HEK293 (cell line): ENCODE results near the gene DCLK1.

Experiments
- CTCF ChIA-PET: fragments of 350-600 bp; formaldehyde crosslinking; extraction: SDS; loops from one replicate; lab custom pipeline; 2021; ENCODE audit warnings: antibody characterized with exemption; lab: Yijun Ruan, JAX
- POLR2A ChIA-PET: fragments of 300-600 bp; formaldehyde crosslinking; extraction: SDS; loops from one replicate; lab custom pipeline; 2020; ENCODE audit warnings: antibody characterized with exemption, inconsistent platforms; lab: Yijun Ruan, JAX
- H3K27ac ChIP-seq: fragments of 200-500 bp; sonication (Bioruptor generic); 2 replicates; pipeline ENCODE4 v1.5.1; 2014; ENCODE audit warnings: low read depth, low read length, control low read depth, inconsistent platforms; ENCODE audit errors: extremely low read depth
- H3K36me3 ChIP-seq, 2 experiments: fragments of 200-500 bp in 1 of 2; sonication (Bioruptor generic) in 1 of 2; 1 replicate in 1 of 2; 2 replicates in 1 of 2; pipeline ENCODE4 v1.5.1; 2014 to 2017; ENCODE audit warnings: inconsistent platforms in 2 of 2, low read length in 2 of 2; ENCODE audit not compliant: control insufficient read depth in 2 of 2, insufficient read depth in 1 of 2
- H3K4me1 ChIP-seq: fragments of 200-500 bp; sonication (Bioruptor generic); 2 replicates; pipeline ENCODE4 v1.5.1; 2014; ENCODE audit warnings: mild to moderate bottlenecking, low read length, inconsistent platforms; ENCODE audit not compliant: control insufficient read depth, insufficient read depth
- H3K4me3 ChIP-seq: 2 replicates; pipeline ENCODE4 v1.5.1; 2011; ENCODE audit warnings: low read depth, mild to moderate bottlenecking, control low read depth, low read length, moderate library complexity
- H3K9me3 ChIP-seq: fragments of 200-500 bp; sonication (Bioruptor generic); 2 replicates; pipeline ENCODE4 v1.5.1; 2014; ENCODE audit warnings: low read depth, low read length, inconsistent platforms; ENCODE audit not compliant: control insufficient read depth, insufficient read depth
- FEZF1 ChIP-seq: fragments of 450-650 bp; formaldehyde crosslinking; IDR thresholded peaks from 2 replicates; pipeline ENCODE4 v1.5.1; 2016; ENCODE audit warnings: missing biosample characterization, missing genetic modification characterization
- GFI1B ChIP-seq: fragments of 450-650 bp; formaldehyde crosslinking; IDR thresholded peaks from 2 replicates; pipeline ENCODE4 v1.5.1; 2016; ENCODE audit warnings: missing biosample characterization, missing genetic modification characterization
- MEIS1 ChIP-seq: sonication (generic); formaldehyde crosslinking; IDR thresholded peaks from 2 replicates; pipeline ENCODE4 v1.8.1; 2022; ENCODE audit warnings: missing genetic modification reagents, mild to moderate bottlenecking, borderline replicate concordance
- OSR2 ChIP-seq: fragments of 450-650 bp; formaldehyde crosslinking; IDR thresholded peaks from 2 replicates; pipeline ENCODE4 v1.5.1; 2016; ENCODE audit warnings: missing biosample characterization, missing genetic modification characterization
- ZBTB48 ChIP-seq: fragments of 450-650 bp; formaldehyde crosslinking; IDR thresholded peaks from 2 replicates; pipeline ENCODE4 v1.5.1; 2016; ENCODE audit warnings: missing biosample characterization, missing genetic modification characterization
- ZFP69B ChIP-seq: fragments of 450-650 bp; formaldehyde crosslinking; IDR thresholded peaks from 2 replicates; pipeline ENCODE4 v1.5.1; 2016; ENCODE audit warnings: missing biosample characterization, missing genetic modification characterization
- ZNF133 ChIP-seq: fragments of 450-650 bp; formaldehyde crosslinking; IDR thresholded peaks from 2 replicates; pipeline ENCODE4 v1.5.1; 2016; ENCODE audit warnings: missing biosample characterization, missing genetic modification characterization
- ZNF223 ChIP-seq: fragments of 450-650 bp; formaldehyde crosslinking; IDR thresholded peaks from 2 replicates; pipeline ENCODE4 v1.5.1; 2016; ENCODE audit warnings: missing biosample characterization, missing genetic modification characterization
- ZNF239 ChIP-seq: fragments of 450-650 bp; formaldehyde crosslinking; IDR thresholded peaks from 2 replicates; pipeline ENCODE4 v1.5.1; 2016; ENCODE audit warnings: missing biosample characterization, missing genetic modification characterization
- ZNF302 ChIP-seq: fragments of 450-650 bp; formaldehyde crosslinking; IDR thresholded peaks from 2 replicates; pipeline ENCODE4 v1.5.1; 2016; ENCODE audit warnings: missing biosample characterization, missing genetic modification characterization, low read depth
- ZNF335 ChIP-seq: fragments of 450-650 bp; formaldehyde crosslinking; conservative IDR thresholded peaks from 2 replicates; pipeline ENCODE4 v1.5.1; 2016; ENCODE audit warnings: missing biosample characterization, missing genetic modification characterization
- ZNF366 ChIP-seq: fragments of 450-650 bp; formaldehyde crosslinking; conservative IDR thresholded peaks from 2 replicates; pipeline ENCODE4 v1.5.1; 2016; ENCODE audit warnings: missing biosample characterization, missing genetic modification characterization
- ZNF37A ChIP-seq: fragments of 450-650 bp; IDR thresholded peaks from 2 replicates; pipeline ENCODE4 v1.5.1; 2018; ENCODE audit warnings: missing biosample characterization, missing genetic modification characterization
- ZNF501 ChIP-seq: fragments of 450-650 bp; formaldehyde crosslinking; IDR thresholded peaks from 2 replicates; pipeline ENCODE4 v1.5.1; 2016; ENCODE audit warnings: missing biosample characterization, missing genetic modification characterization
- ZNF521 ChIP-seq: fragments of 450-650 bp; formaldehyde crosslinking; IDR thresholded peaks from 2 replicates; pipeline ENCODE4 v1.5.1; 2017; ENCODE audit warnings: missing biosample characterization, mild to moderate bottlenecking, missing genetic modification characterization
- ZNF529 ChIP-seq: fragments of 450-650 bp; formaldehyde crosslinking; IDR thresholded peaks from 2 replicates; pipeline ENCODE4 v1.5.1; 2017; ENCODE audit warnings: missing genetic modification characterization, missing biosample characterization; ENCODE audit not compliant: insufficient replicate concordance
- ZNF621 ChIP-seq: fragments of 450-650 bp; formaldehyde crosslinking; IDR thresholded peaks from 2 replicates; pipeline ENCODE4 v1.5.1; 2017; ENCODE audit warnings: missing biosample characterization, missing genetic modification characterization
- ZNF670 ChIP-seq: fragments of 450-650 bp; formaldehyde crosslinking; IDR thresholded peaks from 2 replicates; pipeline ENCODE4 v1.5.1; 2016; ENCODE audit warnings: missing biosample characterization, missing genetic modification characterization, low read depth
- ZNF707 ChIP-seq: fragments of 450-650 bp; formaldehyde crosslinking; IDR thresholded peaks from 2 replicates; pipeline ENCODE4 v1.5.1; 2016; ENCODE audit warnings: missing biosample characterization, missing genetic modification characterization
- ZNF830 ChIP-seq: fragments of 450-650 bp; IDR thresholded peaks from 2 replicates; pipeline ENCODE4 v1.5.0; 2018; ENCODE audit warnings: missing biosample characterization, missing genetic modification characterization, low read depth, mild to moderate bottlenecking, moderate library complexity
- ZNF843 ChIP-seq: fragments of 450-650 bp; formaldehyde crosslinking; IDR thresholded peaks from 2 replicates; pipeline ENCODE4 v1.5.1; 2016; ENCODE audit warnings: missing biosample characterization, missing genetic modification characterization
- ZSCAN30 ChIP-seq: fragments of 450-650 bp; IDR thresholded peaks from 2 replicates; pipeline ENCODE4 v1.5.1; 2018; ENCODE audit warnings: missing biosample characterization, mild to moderate bottlenecking, missing genetic modification characterization, moderate library complexity
- TF ChIP-seq, protein P1 (sequence below): fragments of 450-650 bp; formaldehyde crosslinking; IDR thresholded peaks from 2 replicates; pipeline ENCODE4 v1.5.1; 2017; ENCODE audit warnings: missing biosample characterization, missing genetic modification characterization
- TF ChIP-seq, protein P2 (sequence below): fragments of 450-650 bp; IDR thresholded peaks from 2 replicates; pipeline ENCODE4 v1.5.1; 2018; ENCODE audit warnings: missing biosample characterization, missing genetic modification characterization
- TF ChIP-seq, protein P3 (sequence below): fragments of 450-650 bp; formaldehyde crosslinking; IDR thresholded peaks from 2 replicates; pipeline ENCODE4 v1.5.1; 2016; ENCODE audit warnings: missing biosample characterization, missing genetic modification characterization
- TF ChIP-seq, protein P4 (sequence below): fragments of 450-650 bp; formaldehyde crosslinking; conservative IDR thresholded peaks from 2 replicates; pipeline ENCODE4 v1.5.1; 2016; ENCODE audit warnings: low read depth, missing biosample characterization, missing genetic modification characterization

Gene DCLK1

DNA sequence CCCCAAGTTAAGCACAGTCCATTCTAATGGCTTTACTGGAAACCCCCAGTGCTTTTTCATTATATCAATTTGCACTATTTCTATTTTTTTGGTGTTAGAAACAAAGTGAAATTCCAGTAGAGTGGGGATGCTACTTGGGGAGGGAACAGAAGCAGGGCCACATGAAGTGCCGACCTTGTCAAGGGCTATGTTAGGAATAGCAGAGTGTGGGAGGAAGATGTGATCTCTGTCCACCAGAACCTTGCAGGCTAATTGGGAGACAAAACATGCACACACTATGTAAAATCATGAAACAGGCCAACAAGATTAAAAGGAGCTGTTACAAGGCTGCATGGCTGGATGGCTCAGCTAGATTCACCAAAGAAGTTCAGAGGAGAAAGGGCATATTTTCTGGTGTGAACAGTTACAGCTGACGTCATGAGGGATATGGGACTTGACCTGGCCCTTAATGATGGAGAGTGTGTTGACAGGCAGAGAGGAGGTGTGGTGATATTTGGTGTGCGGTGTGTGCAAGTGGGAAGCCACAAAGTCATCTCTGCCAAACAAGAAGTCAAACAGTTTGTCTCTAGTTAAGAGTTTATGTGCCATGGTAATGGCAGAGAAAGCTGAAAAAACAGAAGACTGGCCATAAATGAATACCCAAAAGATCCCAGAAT is 336.3 kb downstream of the DCLK1 start:
- TF ChIP-seq, protein P1, sequence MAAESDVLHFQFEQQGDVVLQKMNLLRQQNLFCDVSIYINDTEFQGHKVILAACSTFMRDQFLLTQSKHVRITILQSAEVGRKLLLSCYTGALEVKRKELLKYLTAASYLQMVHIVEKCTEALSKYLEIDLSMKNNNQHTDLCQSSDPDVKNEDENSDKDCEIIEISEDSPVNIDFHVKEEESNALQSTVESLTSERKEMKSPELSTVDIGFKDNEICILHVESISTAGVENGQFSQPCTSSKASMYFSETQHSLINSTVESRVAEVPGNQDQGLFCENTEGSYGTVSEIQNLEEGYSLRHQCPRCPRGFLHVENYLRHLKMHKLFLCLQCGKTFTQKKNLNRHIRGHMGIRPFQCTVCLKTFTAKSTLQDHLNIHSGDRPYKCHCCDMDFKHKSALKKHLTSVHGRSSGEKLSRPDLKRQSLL (tag by site-specific recombination), result no peak
- no peak for TF ChIP-seq ZNF239 (tag by site-specific recombination)
- TF ChIP-seq ZNF223 (tag by site-specific recombination), result no peak
- no peak for TF ChIP-seq ZNF621 (tag by site-specific recombination)
- TF ChIP-seq, protein P2, sequence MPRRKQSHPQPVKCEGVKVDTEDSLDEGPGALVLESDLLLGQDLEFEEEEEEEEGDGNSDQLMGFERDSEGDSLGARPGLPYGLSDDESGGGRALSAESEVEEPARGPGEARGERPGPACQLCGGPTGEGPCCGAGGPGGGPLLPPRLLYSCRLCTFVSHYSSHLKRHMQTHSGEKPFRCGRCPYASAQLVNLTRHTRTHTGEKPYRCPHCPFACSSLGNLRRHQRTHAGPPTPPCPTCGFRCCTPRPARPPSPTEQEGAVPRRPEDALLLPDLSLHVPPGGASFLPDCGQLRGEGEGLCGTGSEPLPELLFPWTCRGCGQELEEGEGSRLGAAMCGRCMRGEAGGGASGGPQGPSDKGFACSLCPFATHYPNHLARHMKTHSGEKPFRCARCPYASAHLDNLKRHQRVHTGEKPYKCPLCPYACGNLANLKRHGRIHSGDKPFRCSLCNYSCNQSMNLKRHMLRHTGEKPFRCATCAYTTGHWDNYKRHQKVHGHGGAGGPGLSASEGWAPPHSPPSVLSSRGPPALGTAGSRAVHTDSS (tag by site-specific recombination), result no peak
- TF ChIP-seq MEIS1, result no peak
- no peak for TF ChIP-seq ZNF335 (tag by site-specific recombination)
- no peak for TF ChIP-seq ZNF707 (tag by site-specific recombination)
- no peak for TF ChIP-seq ZBTB48 (tag by site-specific recombination)
- TF ChIP-seq ZNF843 (tag by site-specific recombination), result no peak
- TF ChIP-seq ZNF37A (tag by site-specific recombination), result no peak
- TF ChIP-seq ZNF529, result no peak
- TF ChIP-seq, all 188 proteins: peak for 0
- Histone ChIP-seq H3K36me3 (no peaks in the 10 kb centered on the region), H3K4me1 (no peaks in the 10 kb centered on the region), H3K27ac (no peak overlapping the region), H3K9me3 (no peaks in the 10 kb centered on the region), H3K4me3 (no peak overlapping the region)
- POLR2A ChIA-PET, result no interaction called here
- CTCF ChIA-PET, result interaction anchor here (0.7 kb wide), 1 partner anchor 113 kb away, joined by 3 read pairs; no protein-coding TSS in a partner anchor

DNA sequence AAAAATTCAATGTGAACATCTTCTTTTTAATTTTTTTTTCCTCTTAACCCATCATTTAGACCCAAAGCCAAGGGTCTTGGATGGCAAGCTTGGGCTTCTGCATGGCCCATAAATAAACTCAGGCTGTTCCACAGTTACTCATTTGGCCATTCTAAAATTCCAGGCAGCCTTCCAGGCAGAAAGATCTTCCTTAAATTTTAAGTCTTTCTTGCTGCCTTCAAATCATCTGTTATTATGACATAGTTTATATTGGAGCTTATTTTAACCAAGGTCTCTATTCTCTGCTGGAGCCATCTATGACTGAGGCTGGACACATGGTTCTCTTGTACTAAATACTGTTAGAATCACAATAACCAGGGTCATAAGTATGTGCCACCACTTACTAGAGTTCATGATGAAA is 337.4 kb downstream of the DCLK1 start:
- Histone ChIP-seq H3K9me3 (no peaks in the 10 kb centered on the region), H3K27ac (no peak overlapping the region), H3K36me3 (no peaks in the 10 kb centered on the region), H3K4me3 (no peak overlapping the region), H3K4me1 (no peaks in the 10 kb centered on the region)
- ChIA-PET CTCF (interaction anchor here (0.7 kb wide), 1 partner anchor 71 kb away, joined by 3 read pairs; no protein-coding TSS in a partner anchor), POLR2A (no interaction called here)
- TF ChIP-seq ZNF670 (tag by site-specific recombination) (no peak), FEZF1 (tag by site-specific recombination) (no peak), ZFP69B (no peak), OSR2 (tag by site-specific recombination) (no peak), ZNF529 (no peak), ZNF335 (tag by site-specific recombination) (no peak), ZNF830 (tag by site-specific recombination) (no peak), ZNF302 (tag by site-specific recombination) (no peak), ZNF133 (tag by site-specific recombination) (no peak), ZSCAN30 (tag by site-specific recombination) (no peak), ZNF843 (tag by site-specific recombination) (no peak), ZNF366 (no peak), ZNF501 (tag by site-specific recombination) (no peak), GFI1B (tag by site-specific recombination) (no peak), ZNF521 (tag by site-specific recombination) (no peak)
- TF ChIP-seq, protein P3, sequence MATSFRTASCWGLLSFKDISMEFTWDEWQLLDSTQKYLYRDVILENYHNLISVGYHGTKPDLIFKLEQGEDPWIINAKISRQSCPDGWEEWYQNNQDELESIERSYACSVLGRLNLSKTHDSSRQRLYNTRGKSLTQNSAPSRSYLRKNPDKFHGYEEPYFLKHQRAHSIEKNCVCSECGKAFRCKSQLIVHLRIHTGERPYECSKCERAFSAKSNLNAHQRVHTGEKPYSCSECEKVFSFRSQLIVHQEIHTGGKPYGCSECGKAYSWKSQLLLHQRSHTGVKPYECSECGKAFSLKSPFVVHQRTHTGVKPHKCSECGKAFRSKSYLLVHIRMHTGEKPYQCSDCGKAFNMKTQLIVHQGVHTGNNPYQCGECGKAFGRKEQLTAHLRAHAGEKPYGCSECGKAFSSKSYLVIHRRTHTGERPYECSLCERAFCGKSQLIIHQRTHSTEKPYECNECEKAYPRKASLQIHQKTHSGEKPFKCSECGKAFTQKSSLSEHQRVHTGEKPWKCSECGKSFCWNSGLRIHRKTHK (tag by site-specific recombination), result no peak
- TF ChIP-seq, protein P4, sequence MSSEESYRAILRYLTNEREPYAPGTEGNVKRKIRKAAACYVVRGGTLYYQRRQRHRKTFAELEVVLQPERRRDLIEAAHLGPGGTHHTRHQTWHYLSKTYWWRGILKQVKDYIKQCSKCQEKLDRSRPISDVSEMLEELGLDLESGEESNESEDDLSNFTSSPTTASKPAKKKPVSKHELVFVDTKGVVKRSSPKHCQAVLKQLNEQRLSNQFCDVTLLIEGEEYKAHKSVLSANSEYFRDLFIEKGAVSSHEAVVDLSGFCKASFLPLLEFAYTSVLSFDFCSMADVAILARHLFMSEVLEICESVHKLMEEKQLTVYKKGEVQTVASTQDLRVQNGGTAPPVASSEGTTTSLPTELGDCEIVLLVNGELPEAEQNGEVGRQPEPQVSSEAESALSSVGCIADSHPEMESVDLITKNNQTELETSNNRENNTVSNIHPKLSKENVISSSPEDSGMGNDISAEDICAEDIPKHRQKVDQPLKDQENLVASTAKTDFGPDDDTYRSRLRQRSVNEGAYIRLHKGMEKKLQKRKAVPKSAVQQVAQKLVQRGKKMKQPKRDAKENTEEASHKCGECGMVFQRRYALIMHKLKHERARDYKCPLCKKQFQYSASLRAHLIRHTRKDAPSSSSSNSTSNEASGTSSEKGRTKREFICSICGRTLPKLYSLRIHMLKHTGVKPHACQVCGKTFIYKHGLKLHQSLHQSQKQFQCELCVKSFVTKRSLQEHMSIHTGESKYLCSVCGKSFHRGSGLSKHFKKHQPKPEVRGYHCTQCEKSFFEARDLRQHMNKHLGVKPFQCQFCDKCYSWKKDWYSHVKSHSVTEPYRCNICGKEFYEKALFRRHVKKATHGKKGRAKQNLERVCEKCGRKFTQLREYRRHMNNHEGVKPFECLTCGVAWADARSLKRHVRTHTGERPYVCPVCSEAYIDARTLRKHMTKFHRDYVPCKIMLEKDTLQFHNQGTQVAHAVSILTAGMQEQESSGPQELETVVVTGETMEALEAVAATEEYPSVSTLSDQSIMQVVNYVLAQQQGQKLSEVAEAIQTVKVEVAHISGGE (tag by site-specific recombination), result no peak
